Ramos (cell line): ENCODE results near the gene TAOK3.

Experiments
- in situ Hi-C: fragments of 300-500 bp; cut with MboI; formaldehyde crosslinking; loops from one replicate; pipeline ENCODE4 v1.14.3; 2022; ENCODE audit warnings: low sequenced_read_pairs; ENCODE audit not compliant: unreplicated experiment

TAOK3 gene

GRCh38 chr12:118237908-118238307, 134.8 kb downstream of the TAOK3 start:
- in situ Hi-C loops: no loop called here

GRCh38 chr12:118237052-118237665, 135.5 kb downstream of the TAOK3 start:
- in situ Hi-C loops: no loop called here

- in situ Hi-C loops: no loop called here
Observed at GRCh38 chr12:118220702-118221101, 152.0 kb downstream of the TAOK3 start.

- in situ Hi-C loops: no loop called here
Observed at GRCh38 chr12:118219772-118220171, 152.9 kb downstream of the TAOK3 start.

GRCh38 chr12:118219106-118219505, 153.6 kb downstream of the TAOK3 start:
- in situ Hi-C loops: no loop called here

GRCh38 chr12:118213452-118213851, 159.3 kb downstream of the TAOK3 start:
- in situ Hi-C loops: no loop called here

- in situ Hi-C loops: no loop called here
Observed at GRCh38 chr12:118212606-118213005, 160.1 kb downstream of the TAOK3 start.

GRCh38 chr12:118206107-118206412, 166.6 kb downstream of the TAOK3 start:
- in situ Hi-C loops: no loop called here

GRCh38 chr12:118193958-118194357, 178.7 kb downstream of the TAOK3 start:
- in situ Hi-C loops: no loop called here

GRCh38 chr12:118193477-118193876, 179.2 kb downstream of the TAOK3 start:
- in situ Hi-C loops: no loop called here

- in situ Hi-C loops: no loop called here
Observed at GRCh38 chr12:118190266-118190665, 182.4 kb downstream of the TAOK3 start.

- in situ Hi-C loops: no loop called here
Observed at GRCh38 chr12:118189741-118190191, 182.9 kb downstream of the TAOK3 start.

GRCh38 chr12:118188690-118189371, 183.9 kb downstream of the TAOK3 start:
- in situ Hi-C loops: no loop called here

- in situ Hi-C loops: no loop called here
Observed at GRCh38 chr12:118187751-118188435, 184.8 kb downstream of the TAOK3 start.

- in situ Hi-C loops: no loop called here
Observed at GRCh38 chr12:118185602-118186397, 186.9 kb downstream of the TAOK3 start.

GRCh38 chr12:118183711-118184110, 189.0 kb downstream of the TAOK3 start:
- in situ Hi-C loops: loop anchor here (5.0 kb wide), 1 partner anchor 189 kb away; the partner anchor contains the start of gene TAOK3

GRCh38 chr12:118183155-118183554, 189.6 kb downstream of the TAOK3 start:
- in situ Hi-C loops: loop anchor here (5.0 kb wide), 1 partner anchor 189 kb away; the partner anchor contains the start of gene TAOK3

GRCh38 chr12:118175823-118176447, 196.8 kb downstream of the TAOK3 start:
- in situ Hi-C loops: no loop called here

GRCh38 chr12:118166946-118167345, 205.8 kb downstream of the TAOK3 start:
- in situ Hi-C loops: no loop called here

- in situ Hi-C loops: no loop called here
Observed at GRCh38 chr12:118164798-118165486, 207.8 kb downstream of the TAOK3 start.
